HCT116 (cell line): ENCODE measurements around the gene HYAL2. TPM values are rescaled to one million over a fixed set of nuclear protein-coding genes. Genes with fewer than 3 reads are reported as not detected.

Experiments
- ATAC-seq: fragments of 200-7000 bp; cut with Tn5 transposase; 2 replicates; pipeline ENCODE4 v1.9.1; 2020; ENCODE audit warnings: mild to moderate bottlenecking, moderate library complexity
- BruUV-seq: library from RNA; stranded (reverse); fragments of 400-500 nt; replicated peaks from 2 replicates; lab custom pipeline; 2021; lab: Mats Ljungman, UMichigan
- CTCF ChIA-PET: fragments of 300-600 bp; sonication (Branson Sonifier 250); formaldehyde crosslinking; loops from one replicate; lab custom pipeline; 2021; ENCODE audit warnings: antibody characterized with exemption; lab: Charles Lee
- POLR2A ChIA-PET: fragments of 300-600, 350-600 bp; sonication (Branson Sonifier 250); formaldehyde crosslinking; loops from one replicate; lab custom pipeline; 2021; ENCODE audit warnings: antibody characterized with exemption; lab: Charles Lee
- RAD21 ChIA-PET, 2 experiments: fragments of 300-600 bp; sonication (Branson Sonifier 250); formaldehyde crosslinking; loops; one replicate each; lab custom pipeline; 2023; ENCODE audit warnings: low total read pairs in 2 of 2; ENCODE audit not compliant: uncharacterized antibody in 2 of 2, unreplicated experiment in 2 of 2, low non-redundant PET in 1 of 2; lab: Charles Lee
- DNase-seq: peaks from one replicate; pipeline ENCODE4 v3.0.0-alpha.2; 2010; ENCODE audit warnings: low read depth, low spot score
- H2AFZ ChIP-seq: fragments of 200-600 bp; shearing (Covaris generic), sonication (generic); 2 replicates; pipeline ENCODE4 v1.6.1; 2017; ENCODE audit warnings: low read depth, mixed run types, mixed read lengths, antibody characterized with exemption, low read length; ENCODE audit not compliant: poor library complexity, severe bottlenecking
- H3K27ac ChIP-seq: 2 replicates; pipeline ENCODE4 v1.5.1; 2012; ENCODE audit warnings: low read depth, low read length
- H3K27me3 ChIP-seq: fragments of 200-600 bp; sonication (generic); 2 replicates; pipeline ENCODE4 v1.6.1; 2016; ENCODE audit warnings: mixed run types, low read length, mixed read lengths; ENCODE audit not compliant: insufficient read depth
- H3K36me3 ChIP-seq, 2 experiments: fragments of 200-500 bp in 1 of 2; fragments of 200-600 bp in 1 of 2; sonication (Bioruptor generic) in 1 of 2; sonication (generic) in 1 of 2; 2 replicates each; pipeline versions ENCODE4 v1.5.1 to v1.6.1; 2014 to 2016; ENCODE audit warnings: low read length in 2 of 2, inconsistent platforms in 1 of 2, mixed read lengths in 1 of 2, mixed run types in 1 of 2; ENCODE audit not compliant: insufficient read depth in 2 of 2, control insufficient read depth in 1 of 2
- H3K4me1 ChIP-seq, 2 experiments: fragments of 200-600 bp in 1 of 2; sonication (generic) in 1 of 2; 2 replicates each; pipeline versions ENCODE4 v1.5.1 to v1.6.1; 2012 to 2017; ENCODE audit warnings: low read length in 2 of 2, inconsistent platforms in 1 of 2, mild to moderate bottlenecking in 1 of 2, mixed read lengths in 1 of 2, mixed run types in 1 of 2, moderate library complexity in 1 of 2; ENCODE audit not compliant: insufficient read depth in 2 of 2, control insufficient read depth in 1 of 2
- H3K4me2 ChIP-seq: fragments of 200-600 bp; sonication (generic); 2 replicates; pipeline ENCODE4 v1.6.1; 2017; ENCODE audit warnings: mixed run types, low read length, mixed read lengths
- H3K4me3 ChIP-seq, 2 experiments: fragments of 200-600 bp in 1 of 2; sonication (generic) in 1 of 2; replicated peaks in 1 of 2; 2 replicates each; pipeline ENCODE4 v1.5.1; 2011 to 2016; ENCODE audit warnings: low read length in 2 of 2, control low read depth in 1 of 2, low read depth in 1 of 2, mild to moderate bottlenecking in 1 of 2, mixed read lengths in 1 of 2, mixed run types in 1 of 2
- H3K79me2 ChIP-seq: fragments of 200-600 bp; sonication (generic); 2 replicates; pipeline ENCODE4 v1.6.1; 2017; ENCODE audit warnings: mild to moderate bottlenecking, mixed run types, low read length, moderate library complexity, mixed read lengths; ENCODE audit not compliant: insufficient read depth
- H3K9ac ChIP-seq: fragments of 200-600 bp; sonication (generic); 2 replicates; pipeline ENCODE4 v1.6.1; 2016; ENCODE audit warnings: low read length, mixed read lengths
- H3K9me2 ChIP-seq: fragments of 200-600 bp; sonication (generic), shearing (Covaris generic); 2 replicates; pipeline ENCODE4 v1.6.1; 2017; ENCODE audit warnings: mixed run types, mild to moderate bottlenecking, moderate library complexity; ENCODE audit not compliant: insufficient read depth
- H3K9me3 ChIP-seq, 2 experiments: fragments of 200-500 bp in 1 of 2; fragments of 200-600 bp in 1 of 2; sonication (Bioruptor generic) in 1 of 2; sonication (generic) in 1 of 2; 2 replicates each; pipeline ENCODE4 v1.6.1; 2014 to 2017; ENCODE audit warnings: low read length in 2 of 2, mixed read lengths in 2 of 2, inconsistent platforms in 1 of 2, low read depth in 1 of 2, mild to moderate bottlenecking in 1 of 2, mixed run types in 1 of 2, moderate library complexity in 1 of 2; ENCODE audit not compliant: control insufficient read depth in 1 of 2, insufficient read depth in 1 of 2
- H4K20me1 ChIP-seq: fragments of 200-600 bp; sonication (generic), shearing (Covaris generic); 2 replicates; pipeline ENCODE4 v1.6.1; 2017; ENCODE audit warnings: mixed run types, mild to moderate bottlenecking, moderate library complexity; ENCODE audit not compliant: insufficient read depth
- ATF3 ChIP-seq: IDR thresholded peaks from 2 replicates; pipeline ENCODE4 v1.6.1; 2012
- CEBPB ChIP-seq: IDR thresholded peaks from 2 replicates; pipeline ENCODE4 v1.6.1; 2012; ENCODE audit warnings: low read depth
- CTCF ChIP-seq, 3 experiments: fragments of 200-600 bp in 1 of 3; sonication (generic) in 1 of 3; IDR thresholded peaks in 2 of 3; conservative IDR thresholded peaks in 1 of 3; 2 replicates each; pipeline ENCODE4 v1.5.1; 2012 to 2017; ENCODE audit warnings: low read depth in 2 of 3, low read length in 2 of 3, antibody characterized with exemption in 1 of 3, borderline replicate concordance in 1 of 3, control low read depth in 1 of 3, mild to moderate bottlenecking in 1 of 3, mixed read lengths in 1 of 3, mixed run types in 1 of 3, moderate library complexity in 1 of 3; ENCODE audit not compliant: insufficient read depth in 1 of 3
- EGR1 ChIP-seq: IDR thresholded peaks from 2 replicates; pipeline ENCODE4 v1.6.1; 2012; ENCODE audit warnings: low read depth
- ELF1 ChIP-seq: IDR thresholded peaks from 2 replicates; pipeline ENCODE4 v1.6.1; 2012; ENCODE audit warnings: low read depth, borderline replicate concordance
- EZH2 ChIP-seq: fragments of 200-600 bp; sonication (generic); IDR thresholded peaks from 2 replicates; pipeline ENCODE4 v1.6.1; 2017; ENCODE audit warnings: antibody characterized with exemption, mixed run types
- EZH2phosphoT487 ChIP-seq: fragments of 200-600 bp; IDR thresholded peaks from 2 replicates; pipeline ENCODE4 v1.6.1; 2018; ENCODE audit warnings: antibody characterized with exemption, borderline replicate concordance
- FOSL1 ChIP-seq: IDR thresholded peaks from 2 replicates; pipeline ENCODE4 v1.6.1; 2012; ENCODE audit warnings: low read depth
- JUND ChIP-seq: IDR thresholded peaks from 2 replicates; pipeline ENCODE4 v1.6.1; 2012
- MAX ChIP-seq: IDR thresholded peaks from 2 replicates; pipeline ENCODE4 v1.6.1; 2012
- POLR2AphosphoS5 ChIP-seq: IDR thresholded peaks from 2 replicates; pipeline ENCODE4 v1.6.1; 2011; ENCODE audit warnings: mild to moderate bottlenecking, low read depth, low read length, moderate library complexity
- REST ChIP-seq: IDR thresholded peaks from 2 replicates; pipeline ENCODE4 v1.6.1; 2012; ENCODE audit warnings: low read depth
- SIN3A ChIP-seq: IDR thresholded peaks from 2 replicates; pipeline ENCODE4 v1.6.1; 2012; ENCODE audit warnings: low read depth
- SRF ChIP-seq: IDR thresholded peaks from 2 replicates; pipeline ENCODE4 v1.6.1; 2012; ENCODE audit warnings: low read depth
- TCF7L2 ChIP-seq: IDR thresholded peaks from 2 replicates; pipeline ENCODE4 v1.7.0; 2011; ENCODE audit warnings: borderline replicate concordance, inconsistent platforms; ENCODE audit not compliant: insufficient read depth, insufficient read length; ENCODE audit errors: extremely low read depth
- YY1 ChIP-seq: IDR thresholded peaks from 2 replicates; pipeline ENCODE4 v1.6.1; 2011; ENCODE audit warnings: low read length, low read depth, moderate library complexity, mild to moderate bottlenecking; ENCODE audit not compliant: insufficient replicate concordance; ENCODE audit errors: extremely low read depth
- ZBTB33 ChIP-seq: IDR thresholded peaks from 2 replicates; pipeline ENCODE4 v1.6.1; 2011; ENCODE audit warnings: mild to moderate bottlenecking, low read length, moderate library complexity; ENCODE audit not compliant: insufficient replicate concordance; ENCODE audit errors: extremely low read depth
- ZFX ChIP-seq: fragments of 450-650 bp; IDR thresholded peaks from 2 replicates; pipeline ENCODE4 v1.6.1; 2017
- intact Hi-C: fragments of 100-400 bp; cut with micrococcal nuclease; formaldehyde crosslinking; loops from 2 replicates; pipeline ENCODE4 v1.10.0; 2022
- total RNA-seq: library from RNA; stranded (reverse); gene quantifications from one replicate; pipeline ENCODE4 v1.2.1, GENCODE V29; 2021; ENCODE audit not compliant: unreplicated experiment

HYAL2 gene
- total RNA-seq, 1 experiment from 2014 or later: 42.2 TPM

- ChIA-PET CTCF (no interaction called here), POLR2A (interaction anchor here (0.5 to 0.6 kb wide), 2 partner anchors 9 kb away, joined by 3 read pairs; partner anchors contain the start of genes CYB561D2 and NPRL2), RAD21 (no interaction called here)
- Histone ChIP-seq H3K9me2 (no peaks in the 10 kb centered on the region), H3K27me3 (no peaks in the 10 kb centered on the region), H3K9ac (peak within 1 kb of the TSS; percentile 91), H3K9me3 (no peaks in the 10 kb centered on the region), H3K27ac (peak within 1 kb of the TSS; percentile 82), H3K79me2 (peaks cover 41% of the 10 kb centered on the region), H3K4me1 (peaks cover 9 to 36% of the 10 kb centered on the region in 2 experiments; a peak in 3 of 4 replicates), H3K4me2 (peak within 1 kb of the TSS; percentile 89), H3K4me3 (peak within 1 kb of the TSS; percentile 83 to 87), H4K20me1 (no peaks in the 10 kb centered on the region), H3K36me3 (peaks cover 9 to 17% of the 10 kb centered on the region in 2 experiments; a peak in 3 of 4 replicates), H2AFZ (peak within 1 kb of the TSS; percentile 57)
- peak; percentile 99 for ATAC-seq
- intact Hi-C loops: loop anchor here (1.0 to 10.0 kb wide), 2 partner anchors 8 to 1026 kb away; partner anchors contain the start of gene MANF
- peak; percentile 96 for DNase-seq
- BruUV-seq: TSS peak; percentile 60
- TF ChIP-seq MAX (no peak), SRF (no peak), ELF1 (no peak), ZFX (peak; percentile 100), CEBPB (no peak), ATF3 (no peak), FOSL1 (no peak), YY1 (peak; percentile 78), JUND (no peak), REST (no peak), TCF7L2 (peak; percentile 34), SIN3A (no peak), POLR2AphosphoS5 (peak; percentile 77), ZBTB33 (peak; percentile 42), EGR1 (no peak), CTCF (IDR thresholded peaks at IDR 0.05 in 2 of 3, conservative IDR thresholded peaks at IDR 0.05 in 1 of 3; ENCODE audit: borderline replicate concordance in 1 of 3, insufficient read depth in 1 of 3, low read depth in 2 of 3, low read length in 2 of 3) (no peak), EZH2 (no peak), EZH2phosphoT487 (no peak)
These were observed 36.6 kb upstream of the HYAL2 start, which contains the start of gene TMEM115 for GRCh38 chr3:50358911-50359759. Gene TMEM115 (minus strand): TSS chr3:50359521. CDS start chr3:50359063, 458 bp downstream.
